GM13976 (cell line): ENCODE results near the gene PPP2R2B.
"Not testable (repeated sequence)": the region's sequence is repeated elsewhere in the genome, so short reads cannot be mapped to it uniquely, and the experiment has no call there.

Experiments
- DNase-seq: peaks from one replicate; pipeline ENCODE4 v3.0.0; 2012; ENCODE audit warnings: low spot score
- CTCF ChIP-seq: IDR thresholded peaks from 2 replicates; pipeline ENCODE4 v1.5.1; 2012; ENCODE audit warnings: borderline replicate concordance, mild to moderate bottlenecking; ENCODE audit not compliant: insufficient read depth; ENCODE audit errors: extremely low read depth, missing control alignments, control extremely low read depth
- in situ Hi-C: fragments of 300-500 bp; cut with MboI; formaldehyde crosslinking; loops from one replicate; pipeline ENCODE4 v1.12.0; 2022; ENCODE audit warnings: low sequenced_read_pairs, mixed read lengths, inconsistent platforms; ENCODE audit not compliant: unreplicated experiment

PPP2R2B gene

GRCh38 chr5:146732962-146733361 is 145.6 kb downstream of the PPP2R2B start:
- no peak for TF ChIP-seq CTCF
- DNase-seq, result no peak
- in situ Hi-C loops, result no loop called here

GRCh38 chr5:146731909-146732659 is 146.5 kb downstream of the PPP2R2B start:
- TF ChIP-seq CTCF, result no peak
- in situ Hi-C loops, result no loop called here
- no peak for DNase-seq

- in situ Hi-C loops, DNase-seq: not testable (repeated sequence)
Measured at GRCh38 chr5:146728746-146729145, 149.8 kb downstream of the PPP2R2B start.

- in situ Hi-C loops, result no loop called here
- TF ChIP-seq CTCF, result no peak
- DNase-seq, result no peak
Measured at GRCh38 chr5:146726891-146727290, 151.7 kb downstream of the PPP2R2B start.

- in situ Hi-C loops, result no loop called here
- no peak for TF ChIP-seq CTCF
- DNase-seq, result no peak
Measured at GRCh38 chr5:146726020-146726419, 152.5 kb downstream of the PPP2R2B start.

GRCh38 chr5:146725025-146725424 is 153.5 kb downstream of the PPP2R2B start:
- DNase-seq, result no peak
- TF ChIP-seq CTCF, result no peak
- in situ Hi-C loops, result no loop called here

- no peak for DNase-seq
- in situ Hi-C loops, result no loop called here
- no peak for TF ChIP-seq CTCF
Measured at GRCh38 chr5:146722361-146722779, 156.2 kb downstream of the PPP2R2B start.
